Smooth muscle cell (in vitro differentiated cells): ENCODE data around the gene SCTR. TPM values are rescaled to one million over a fixed set of nuclear protein-coding genes. Genes with fewer than 3 reads are reported as not detected.

Source experiments
- DNase-seq: peaks from one replicate; lab custom pipeline; 2025; ENCODE audit not compliant: unreplicated experiment; lab: John Stamatoyannopoulos, UW
- H2AFZ ChIP-seq: fragments of 200-600 bp; sonication (generic); 2 replicates; pipeline ENCODE4 v1.6.0; 2016; ENCODE audit warnings: antibody characterized with exemption, low read depth, mild to moderate bottlenecking
- H3F3A ChIP-seq: fragments of 200-600 bp; sonication (generic); 2 replicates; pipeline ENCODE4 v1.6.0; 2017; ENCODE audit warnings: antibody characterized with exemption, low read depth
- H3K27ac ChIP-seq: fragments of 200-600 bp; sonication (generic); 2 replicates; pipeline ENCODE4 v1.5.1; 2016; ENCODE audit warnings: low read depth, mild to moderate bottlenecking
- H3K27me3 ChIP-seq: fragments of 200-600 bp; sonication (generic); 2 replicates; pipeline ENCODE4 v1.6.1; 2016; ENCODE audit warnings: low read depth, mild to moderate bottlenecking
- H3K36me3 ChIP-seq: fragments of 200-600 bp; sonication (generic); 2 replicates; pipeline ENCODE4 v1.5.1; 2016; ENCODE audit warnings: low read depth
- H3K4me1 ChIP-seq: fragments of 200-600 bp; sonication (generic); 2 replicates; pipeline ENCODE4 v1.5.1; 2016; ENCODE audit warnings: low read depth
- H3K4me2 ChIP-seq: fragments of 200-600 bp; sonication (generic); 2 replicates; pipeline ENCODE4 v1.6.0; 2016; ENCODE audit warnings: mild to moderate bottlenecking
- H3K4me3 ChIP-seq: fragments of 200-600 bp; sonication (generic); 2 replicates; pipeline ENCODE4 v1.5.1; 2016; ENCODE audit warnings: mild to moderate bottlenecking
- H3K79me2 ChIP-seq: fragments of 200-600 bp; sonication (generic); 2 replicates; pipeline ENCODE4 v1.6.0; 2016; ENCODE audit warnings: low read depth, mild to moderate bottlenecking
- H3K9ac ChIP-seq: fragments of 200-600 bp; sonication (generic); 2 replicates; pipeline ENCODE4 v1.6.0; 2016; ENCODE audit warnings: low read depth
- H3K9me3 ChIP-seq: fragments of 200-600 bp; sonication (generic); replicated peaks from 2 replicates; pipeline ENCODE4 v1.5.1; 2016; ENCODE audit warnings: low read depth
- H4K20me1 ChIP-seq: fragments of 200-600 bp; sonication (generic); 2 replicates; pipeline ENCODE4 v1.6.0; 2016; ENCODE audit warnings: low read depth
- CTCF ChIP-seq: fragments of 200-600 bp; sonication (generic); IDR thresholded peaks from 2 replicates; pipeline ENCODE4 v1.5.1; 2017; ENCODE audit warnings: borderline replicate concordance, mild to moderate bottlenecking, antibody characterized with exemption; ENCODE audit not compliant: insufficient read depth, poor library complexity, severe bottlenecking
- WGBS: methylation state at CpG from one replicate; pipeline ENCODE4 v1.1.7; 2016; ENCODE audit warnings: low lambda C conversion rate; 5-methylcytosine and 5-hydroxymethylcytosine counted together
- polyA plus RNA-seq: library from polyadenylated mRNA; unstranded; fragments of >200 nt; fragmentation: Nextera tagmentation; extraction: Ambion mirVana; gene quantifications from 2 replicates; pipeline ENCODE4 v1.2.1, GENCODE V29; 2016
- total RNA-seq: library from RNA; depleted of rRNA; stranded (reverse); fragments of >200 nt; gene quantifications from 2 replicates; pipeline ENCODE4 v1.2.3, GENCODE V29; 2014

SCTR gene
- total and polyA plus RNA-seq, 2 experiments from 2014 or later: not detected

- peaks cover 8% of the 10 kb centered on the region for H3K27me3 ChIP-seq
- no peak overlapping the region for H3K27ac ChIP-seq
- DNase-seq: no peak
- H2AFZ ChIP-seq: no peak overlapping the region
- H3K79me2 ChIP-seq: no peaks in the 10 kb centered on the region
- TF ChIP-seq CTCF: no peak
- H3K9ac ChIP-seq: no peak overlapping the region
- 94% methylated on average over 3 of the region's 3 CpGs for WGBS
- H3K4me3 ChIP-seq: no peak overlapping the region
- no peaks in the 10 kb centered on the region for H3F3A ChIP-seq
- no peaks in the 10 kb centered on the region for H3K4me1 ChIP-seq
- no peaks in the 10 kb centered on the region for H3K36me3 ChIP-seq
- H3K9me3 ChIP-seq: no peaks in the 10 kb centered on the region
- H3K4me2 ChIP-seq: no peak overlapping the region
- H4K20me1 ChIP-seq: no peaks in the 10 kb centered on the region
Measured at GRCh38 chr2:119511989-119512388, 12.3 kb downstream of the SCTR start.

DNA sequence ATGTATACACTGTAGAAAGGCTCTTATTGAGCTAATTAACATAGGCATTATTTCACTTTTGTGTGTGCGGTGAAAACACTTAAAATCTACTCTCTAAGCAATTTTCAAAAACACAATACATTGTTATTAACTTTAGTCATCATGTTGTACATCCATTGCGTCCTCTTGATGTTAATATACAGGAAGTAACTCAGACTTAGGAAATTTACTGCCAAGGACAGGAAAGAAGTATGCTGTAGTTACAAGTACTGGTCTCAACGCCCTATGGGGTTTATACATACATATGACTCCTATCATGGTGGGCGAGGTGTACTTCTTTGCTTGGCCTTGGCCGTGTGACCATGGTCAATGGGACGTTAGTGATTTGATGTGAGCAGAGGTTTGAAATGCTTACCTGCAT lies 15.5 kb downstream of the SCTR start:
- Histone ChIP-seq H3K79me2 (no peaks in the 10 kb centered on the region), H3K27me3 (peaks cover 8% of the 10 kb centered on the region), H3K36me3 (no peaks in the 10 kb centered on the region), H3K27ac (no peak overlapping the region), H3K4me1 (no peaks in the 10 kb centered on the region), H4K20me1 (no peaks in the 10 kb centered on the region), H3F3A (no peaks in the 10 kb centered on the region), H3K4me2 (no peak overlapping the region), H3K9ac (no peak overlapping the region), H3K9me3 (no peaks in the 10 kb centered on the region), H2AFZ (no peak overlapping the region), H3K4me3 (no peak overlapping the region)
- TF ChIP-seq CTCF: no peak
- DNase-seq: no peak
- 92% methylated on average over 6 of the region's 6 CpGs for WGBS

GRCh38 chr2:119496682-119497081 lies 27.6 kb downstream of the SCTR start:
- Histone ChIP-seq H3F3A (no peaks in the 10 kb centered on the region), H3K79me2 (no peaks in the 10 kb centered on the region), H3K9me3 (no peaks in the 10 kb centered on the region), H3K4me3 (no peak overlapping the region), H3K4me2 (no peak overlapping the region), H3K27ac (no peak overlapping the region), H3K9ac (no peak overlapping the region), H3K27me3 (no peaks in the 10 kb centered on the region), H3K36me3 (no peaks in the 10 kb centered on the region), H4K20me1 (no peaks in the 10 kb centered on the region), H3K4me1 (no peaks in the 10 kb centered on the region), H2AFZ (no peak overlapping the region)
- no peak for TF ChIP-seq CTCF
- no peak for DNase-seq
- 88% methylated on average over 4 of the region's 4 CpGs for WGBS

- WGBS: 85% methylated on average over 2 of the region's 2 CpGs
- H3K36me3 ChIP-seq: no peaks in the 10 kb centered on the region
- TF ChIP-seq CTCF: no peak
- H3K9me3 ChIP-seq: no peaks in the 10 kb centered on the region
- no peak overlapping the region for H3K27ac ChIP-seq
- no peaks in the 10 kb centered on the region for H3K4me1 ChIP-seq
- no peaks in the 10 kb centered on the region for H3F3A ChIP-seq
- no peaks in the 10 kb centered on the region for H3K27me3 ChIP-seq
- no peaks in the 10 kb centered on the region for H4K20me1 ChIP-seq
- no peak overlapping the region for H3K9ac ChIP-seq
- no peak overlapping the region for H2AFZ ChIP-seq
- H3K4me3 ChIP-seq: no peak overlapping the region
- no peak for DNase-seq
- H3K79me2 ChIP-seq: no peaks in the 10 kb centered on the region
- H3K4me2 ChIP-seq: no peak overlapping the region
Measured at GRCh38 chr2:119495948-119496347, 28.3 kb downstream of the SCTR start.
